Kidney epithelial cell (primary cell): Measurements from ENCODE around the gene ARHGAP42. TPM values are rescaled to one million over a fixed set of nuclear protein-coding genes. Genes with fewer than 3 reads are reported as not detected.

ENCODE experiments used
- DNase-seq: peaks from one replicate; pipeline ENCODE4 v3.0.0-alpha.2; 2010; ENCODE audit warnings: low read depth
- H3K27me3 ChIP-seq: 2 replicates; pipeline ENCODE4 v1.6.0; 2011; ENCODE audit warnings: low read length; ENCODE audit not compliant: control insufficient read depth, insufficient read depth
- H3K36me3 ChIP-seq: 2 replicates; pipeline ENCODE4 v1.5.1; 2011; ENCODE audit warnings: low read length; ENCODE audit not compliant: control insufficient read depth, insufficient read depth
- H3K4me3 ChIP-seq: 2 replicates; pipeline ENCODE4 v1.5.1; 2011; ENCODE audit warnings: low read depth, mild to moderate bottlenecking, control low read depth, low read length
- CTCF ChIP-seq: IDR thresholded peaks from 2 replicates; pipeline ENCODE4 v1.5.1; 2011; ENCODE audit warnings: mild to moderate bottlenecking, moderate library complexity, low read length, control low read depth, inconsistent platforms; ENCODE audit not compliant: insufficient read depth, poor library complexity, severe bottlenecking
- total RNA-seq: library from RNA; depleted of rRNA; stranded (reverse); fragments of >200 nt; gene quantifications from 2 replicates; pipeline ENCODE4 v1.2.3, GENCODE V29; 2015

ARHGAP42 gene
- total RNA-seq, 1 donor from 2014 or later: 27.9 TPM

DNA sequence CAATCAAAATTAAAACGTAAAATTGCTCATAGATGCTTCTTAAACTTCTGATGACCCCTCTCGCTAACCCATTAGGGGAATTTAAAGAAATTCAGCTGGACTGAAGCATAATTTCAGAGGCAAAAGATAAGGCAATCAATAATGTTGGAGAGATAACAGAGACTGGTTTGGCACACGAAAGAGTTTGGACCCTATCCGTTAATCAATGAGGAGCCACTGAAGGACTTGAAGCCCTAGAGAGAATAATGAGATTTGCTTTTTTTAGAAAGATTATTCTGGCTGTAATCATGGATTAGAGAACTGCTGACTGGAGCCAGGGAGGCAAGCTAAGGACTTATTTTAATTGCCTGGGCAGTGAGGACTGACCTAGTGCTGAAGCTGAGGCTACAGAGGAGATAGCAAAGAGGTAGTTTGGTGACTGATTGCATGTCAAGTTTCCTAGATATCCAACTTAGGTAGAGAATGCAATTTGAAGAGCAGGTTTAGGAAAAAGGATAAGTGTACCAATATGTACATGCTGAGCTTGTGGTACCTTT, 11.9 kb upstream of the ARHGAP42 start:
- TF ChIP-seq CTCF: no peak
- no peak for DNase-seq
- Histone ChIP-seq H3K36me3 (no peaks in the 10 kb centered on the region), H3K27me3 (no peaks in the 10 kb centered on the region), H3K4me3 (no peak overlapping the region)

- Histone ChIP-seq H3K4me3 (no peak overlapping the region), H3K36me3 (no peaks in the 10 kb centered on the region), H3K27me3 (no peaks in the 10 kb centered on the region)
- no peak for DNase-seq
- no peak for TF ChIP-seq CTCF
Measured at GRCh38 chr11:100676901-100677300, 10.2 kb upstream of the ARHGAP42 start.

DNA sequence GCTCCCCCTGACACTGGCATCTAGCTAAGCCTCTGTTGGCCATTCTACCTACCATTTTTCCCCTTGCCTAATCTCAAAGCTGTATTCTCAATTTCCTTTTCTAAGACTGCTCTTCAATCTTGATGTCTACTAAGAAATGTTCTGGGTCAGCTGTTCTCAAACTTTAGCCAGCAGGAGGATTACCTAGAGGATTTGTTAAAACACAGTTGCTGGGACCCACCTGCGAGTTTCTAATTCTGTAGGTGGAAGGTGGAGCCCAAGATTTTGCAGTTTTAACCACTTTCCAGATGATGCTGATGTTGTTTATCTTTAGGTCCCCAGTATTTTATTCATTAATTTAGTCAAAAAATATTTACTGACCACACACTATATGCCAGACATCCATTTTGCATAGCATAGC, 9.3 kb upstream of the ARHGAP42 start:
- no peak for DNase-seq
- no peaks in the 10 kb centered on the region for H3K36me3 ChIP-seq
- TF ChIP-seq CTCF: no peak
- H3K4me3 ChIP-seq: no peak overlapping the region
- no peaks in the 10 kb centered on the region for H3K27me3 ChIP-seq

DNA sequence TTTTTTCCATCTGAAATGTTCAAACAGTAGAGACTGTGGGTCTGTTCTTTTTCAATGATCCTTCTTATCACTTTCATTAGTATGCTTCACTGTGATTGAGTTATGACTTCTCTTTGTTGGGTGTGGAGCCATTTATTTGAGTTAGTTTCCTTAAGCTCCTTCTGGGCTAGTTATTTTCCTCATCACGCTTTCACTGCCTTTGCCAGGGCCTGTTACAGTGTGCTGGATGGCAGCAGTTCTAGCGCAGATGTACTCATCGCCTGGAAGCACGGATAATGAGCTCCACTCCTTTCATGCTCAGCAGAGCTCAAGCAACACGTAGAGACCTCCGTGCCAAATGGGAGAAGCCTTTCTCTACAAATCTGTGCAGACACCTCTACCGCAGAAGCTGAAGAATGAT, 7.0 kb upstream of the ARHGAP42 start:
- Histone ChIP-seq H3K36me3 (no peaks in the 10 kb centered on the region), H3K27me3 (no peaks in the 10 kb centered on the region), H3K4me3 (no peak overlapping the region)
- TF ChIP-seq CTCF: no peak
- DNase-seq: no peak

DNA sequence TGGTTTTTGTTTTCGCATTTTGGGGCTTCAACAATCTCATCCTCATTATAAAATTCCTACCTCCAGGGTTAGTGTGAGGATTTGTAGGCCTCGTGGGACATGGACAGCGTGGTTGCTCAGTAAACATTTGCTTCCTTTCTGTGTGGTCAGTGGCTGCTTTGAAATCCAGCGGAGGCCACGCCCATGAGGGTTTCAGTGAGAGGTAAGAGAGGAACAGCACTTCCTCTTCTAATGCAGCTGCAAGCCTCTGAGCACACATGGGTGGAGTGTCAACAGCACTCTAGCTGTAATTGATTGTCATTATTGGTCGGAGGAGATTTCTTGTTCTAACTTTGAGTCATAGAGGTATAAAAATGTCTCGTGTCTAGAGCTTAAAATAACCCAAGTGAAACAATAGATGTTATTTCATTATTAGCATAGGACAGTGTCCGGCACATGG, 6.0 kb upstream of the ARHGAP42 start:
- peak; percentile 54 for DNase-seq
- TF ChIP-seq CTCF: no peak
- Histone ChIP-seq H3K27me3 (no peaks in the 10 kb centered on the region), H3K36me3 (no peaks in the 10 kb centered on the region), H3K4me3 (no peak overlapping the region)

GRCh38 chr11:100682247-100682969, 4.7 kb upstream of the ARHGAP42 start:
- H3K27me3 ChIP-seq: no peaks in the 10 kb centered on the region
- H3K36me3 ChIP-seq: no peaks in the 10 kb centered on the region
- DNase-seq: no peak
- TF ChIP-seq CTCF: peak; percentile 41
- no peak overlapping the region for H3K4me3 ChIP-seq
